ENCODE results near the gene UCHL1.

The UCHL1 gene

GRCh38 chr4:41217020-41217333, 39.8 kb upstream of the UCHL1 start:
- H3K27me3 ChIP-seq (ENCODE audit: insufficient read depth, poor library complexity, severe bottlenecking) = peaks cover 45% of the 10 kb centered on the region
- H3K27ac ChIP-seq (replicated peaks) = no peak overlapping the region
- no peak overlapping the region for H3K4me3 ChIP-seq (replicated peaks; ENCODE audit: insufficient read depth, low read length)
- no peak for DNase-seq (ENCODE audit: low read depth in 1 of 2, low spot score in 1 of 2)
- TF ChIP-seq POLR2AphosphoS5 (IDR thresholded peaks at IDR 0.05; ENCODE audit: low read depth) (no peak), CTCF (IDR thresholded peaks at IDR 0.05; ENCODE audit: insufficient read depth, low read length) (no peak), REST (IDR thresholded peaks at IDR 0.05; ENCODE audit: insufficient replicate concordance, low read depth) (no peak), SPI1 (IDR thresholded peaks at IDR 0.05; ENCODE audit: borderline replicate concordance, low read depth) (no peak), GABPA (IDR thresholded peaks at IDR 0.05; ENCODE audit: low read depth) (no peak)

DNA sequence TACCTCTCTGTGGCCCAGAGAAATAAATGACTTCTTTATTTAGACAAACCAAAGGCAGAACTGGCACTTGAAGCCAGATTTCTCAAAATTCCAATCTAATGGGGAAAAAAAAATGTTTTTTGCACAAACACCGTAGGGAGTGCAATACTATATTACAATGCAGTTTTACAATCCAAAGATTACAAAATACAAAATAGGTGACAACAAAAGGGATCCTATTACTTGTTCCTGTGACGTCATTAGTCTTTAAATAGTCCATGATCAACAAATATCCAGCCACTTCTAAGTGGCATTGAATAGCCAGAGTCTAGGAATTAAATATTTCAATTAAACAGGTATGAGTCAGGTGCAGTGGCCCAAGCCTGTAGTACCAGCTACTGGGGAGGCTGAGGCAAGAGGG, 39.4 kb upstream of the UCHL1 start:
- H3K27me3 ChIP-seq (ENCODE audit: insufficient read depth, poor library complexity, severe bottlenecking) = peaks cover 44% of the 10 kb centered on the region
- no peak overlapping the region for H3K4me3 ChIP-seq (replicated peaks; ENCODE audit: insufficient read depth, low read length)
- no peak for DNase-seq (ENCODE audit: low read depth in 1 of 2, low spot score in 1 of 2)
- H3K27ac ChIP-seq (replicated peaks) = no peak overlapping the region
- no peak for TF ChIP-seq GABPA (IDR thresholded peaks at IDR 0.05; ENCODE audit: low read depth)
- TF ChIP-seq CTCF (IDR thresholded peaks at IDR 0.05; ENCODE audit: insufficient read depth, low read length) = no peak
- no peak for TF ChIP-seq REST (IDR thresholded peaks at IDR 0.05; ENCODE audit: insufficient replicate concordance, low read depth)

DNA sequence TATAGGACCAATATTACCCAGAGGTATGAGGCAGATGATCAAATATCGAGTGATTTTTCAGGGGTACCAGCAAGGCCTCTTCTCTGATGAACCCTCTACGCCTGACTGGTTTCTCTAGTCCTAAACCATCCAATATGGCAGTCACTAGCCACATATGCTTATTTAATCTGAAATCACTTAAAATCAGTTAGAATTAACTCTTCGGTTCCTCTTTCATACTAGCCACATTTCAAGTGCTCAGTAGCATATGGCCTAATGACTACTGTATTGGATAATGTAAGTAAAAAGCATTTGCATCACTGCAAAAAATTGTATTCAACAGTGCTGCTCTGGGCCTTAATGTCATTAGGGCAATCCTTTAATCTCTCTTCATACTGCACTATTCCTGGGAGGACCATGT, 38.0 kb upstream of the UCHL1 start:
- DNase-seq (ENCODE audit: low read depth in 1 of 2, low spot score in 1 of 2) = no peak
- no peak overlapping the region for H3K27ac ChIP-seq (replicated peaks)
- no peak overlapping the region for H3K4me3 ChIP-seq (replicated peaks; ENCODE audit: insufficient read depth, low read length)
- no peak for TF ChIP-seq CTCF (IDR thresholded peaks at IDR 0.05; ENCODE audit: insufficient read depth, low read length)
- no peak for TF ChIP-seq SPI1 (IDR thresholded peaks at IDR 0.05; ENCODE audit: borderline replicate concordance, low read depth)
- TF ChIP-seq REST (IDR thresholded peaks at IDR 0.05; ENCODE audit: insufficient replicate concordance, low read depth) = no peak
- TF ChIP-seq POLR2AphosphoS5 (IDR thresholded peaks at IDR 0.05; ENCODE audit: low read depth) = no peak
- no peak for TF ChIP-seq GABPA (IDR thresholded peaks at IDR 0.05; ENCODE audit: low read depth)
- peaks cover 31% of the 10 kb centered on the region for H3K27me3 ChIP-seq (ENCODE audit: insufficient read depth, poor library complexity, severe bottlenecking)

All from HL-60 (cell line).